ENCODE data around the gene C2CD3.

Gene C2CD3

DNA sequence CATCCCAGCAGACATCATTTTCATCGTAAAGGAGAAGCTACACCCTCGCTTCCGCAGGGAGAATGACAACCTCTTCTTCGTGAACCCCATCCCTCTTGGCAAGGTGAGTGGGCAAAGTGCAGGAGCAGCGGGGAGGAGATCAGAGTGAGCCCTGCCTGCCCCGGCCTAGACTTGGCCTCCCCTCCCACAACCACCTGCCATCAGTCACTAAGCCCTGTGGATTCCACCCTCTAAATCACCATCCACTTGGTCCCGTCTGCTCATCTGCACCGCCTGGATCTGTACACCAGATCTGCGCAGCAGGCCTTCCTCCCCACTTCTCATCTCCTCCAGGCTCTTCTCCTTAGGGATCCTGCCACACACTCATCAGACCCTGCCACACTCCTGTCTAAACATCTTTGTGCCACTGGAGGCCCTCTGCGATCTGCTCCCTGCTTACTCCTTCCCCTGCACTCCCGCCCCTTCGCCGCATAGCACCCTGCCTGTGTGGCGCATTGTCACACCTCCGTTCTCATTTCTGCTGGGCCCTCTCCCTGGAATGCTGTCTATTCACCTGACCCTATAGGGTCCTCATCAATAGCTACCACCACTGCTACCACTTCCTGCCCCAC lies 202.3 kb downstream of the C2CD3 start:
- in situ Hi-C loops (cut with HindIII; ENCODE audit: low pct_ligation_motif_present, low sequenced_read_pairs) = no loop called here

DNA sequence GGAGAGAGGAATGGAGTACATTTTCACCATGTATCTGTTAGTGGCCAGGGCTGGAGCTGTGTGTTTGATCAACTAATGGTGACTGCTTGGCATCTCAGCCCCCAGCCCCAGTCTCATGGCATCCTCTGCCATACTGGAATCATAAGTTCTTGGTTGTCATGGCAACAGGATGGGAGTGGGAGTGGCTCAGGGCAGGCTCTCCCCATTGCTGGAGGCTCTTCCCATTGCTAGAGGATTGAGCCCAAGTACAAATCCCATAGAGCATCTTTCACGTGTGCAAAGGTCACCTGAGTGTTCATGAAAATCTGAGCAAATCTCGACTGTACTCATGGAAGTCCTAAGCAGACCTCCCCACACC lies 205.1 kb downstream of the C2CD3 start:
- H3K27me3 ChIP-seq (replicated peaks) = no peaks in the 10 kb centered on the region
- TF ChIP-seq, protein P1, sequence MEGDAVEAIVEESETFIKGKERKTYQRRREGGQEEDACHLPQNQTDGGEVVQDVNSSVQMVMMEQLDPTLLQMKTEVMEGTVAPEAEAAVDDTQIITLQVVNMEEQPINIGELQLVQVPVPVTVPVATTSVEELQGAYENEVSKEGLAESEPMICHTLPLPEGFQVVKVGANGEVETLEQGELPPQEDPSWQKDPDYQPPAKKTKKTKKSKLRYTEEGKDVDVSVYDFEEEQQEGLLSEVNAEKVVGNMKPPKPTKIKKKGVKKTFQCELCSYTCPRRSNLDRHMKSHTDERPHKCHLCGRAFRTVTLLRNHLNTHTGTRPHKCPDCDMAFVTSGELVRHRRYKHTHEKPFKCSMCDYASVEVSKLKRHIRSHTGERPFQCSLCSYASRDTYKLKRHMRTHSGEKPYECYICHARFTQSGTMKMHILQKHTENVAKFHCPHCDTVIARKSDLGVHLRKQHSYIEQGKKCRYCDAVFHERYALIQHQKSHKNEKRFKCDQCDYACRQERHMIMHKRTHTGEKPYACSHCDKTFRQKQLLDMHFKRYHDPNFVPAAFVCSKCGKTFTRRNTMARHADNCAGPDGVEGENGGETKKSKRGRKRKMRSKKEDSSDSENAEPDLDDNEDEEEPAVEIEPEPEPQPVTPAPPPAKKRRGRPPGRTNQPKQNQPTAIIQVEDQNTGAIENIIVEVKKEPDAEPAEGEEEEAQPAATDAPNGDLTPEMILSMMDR (IDR thresholded peaks at IDR 0.05; ENCODE audit: low read depth, low read length, missing control alignments) = no peak
- no peak for DNase-seq
- in situ Hi-C loops (cut with HindIII; ENCODE audit: low pct_ligation_motif_present, low sequenced_read_pairs) = no loop called here
- H3K36me3 ChIP-seq (replicated peaks) = no peaks in the 10 kb centered on the region
- H3K27ac ChIP-seq = no peak overlapping the region
- H3K4me3 ChIP-seq (ENCODE audit: low read depth, low read length) = no peak overlapping the region

More for the DNA sequence above, 202.3 kb downstream of the C2CD3 start:
- Histone ChIP-seq H3K27me3 (replicated peaks) (no peaks in the 10 kb centered on the region), H3K36me3 (replicated peaks) (no peaks in the 10 kb centered on the region), H3K27ac (no peak overlapping the region), H3K4me3 (ENCODE audit: low read depth, low read length) (no peak overlapping the region)
- TF ChIP-seq, protein P1 (IDR thresholded peaks at IDR 0.05; ENCODE audit: low read depth, low read length, missing control alignments) = no peak
- DNase-seq = no peak

DNA sequence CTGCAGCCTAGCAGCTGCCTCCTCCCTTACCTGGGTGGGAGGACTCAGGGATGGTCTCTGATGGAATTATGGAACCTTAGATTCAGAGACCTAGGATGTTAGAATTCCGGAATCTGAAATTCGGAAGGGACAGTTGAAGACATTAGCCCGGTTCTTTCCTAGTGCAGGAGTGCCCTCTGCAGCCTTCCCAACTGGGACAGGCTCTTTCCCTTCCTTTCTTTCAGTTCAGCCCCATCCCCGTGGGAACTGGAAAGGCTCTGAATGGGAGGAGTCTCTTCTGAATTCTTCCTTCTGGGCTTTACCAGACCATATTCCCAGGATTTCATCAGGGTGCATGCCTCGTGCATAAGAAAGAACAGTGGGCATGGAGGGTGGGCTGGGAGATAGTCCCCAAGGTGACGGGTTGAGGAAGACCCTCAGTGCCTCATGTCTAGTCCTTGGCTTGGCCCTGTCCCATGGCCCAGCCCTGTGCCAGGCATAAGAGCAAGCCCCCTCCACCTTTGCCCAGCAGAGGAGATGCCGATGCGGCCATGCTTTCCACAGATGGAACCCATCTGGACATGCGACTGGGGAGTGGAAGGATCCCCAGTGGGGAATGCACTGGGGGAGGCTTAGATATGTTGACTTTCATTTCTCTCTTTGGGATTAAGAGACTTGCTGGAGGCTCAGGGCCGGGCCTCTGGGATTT lies 205.6 kb downstream of the C2CD3 start:
- no peak for DNase-seq
- Histone ChIP-seq H3K36me3 (replicated peaks) (no peaks in the 10 kb centered on the region), H3K27me3 (replicated peaks) (no peaks in the 10 kb centered on the region), H3K4me3 (ENCODE audit: low read depth, low read length) (no peak overlapping the region), H3K27ac (no peak overlapping the region)
- TF ChIP-seq, protein P1 (IDR thresholded peaks at IDR 0.05; ENCODE audit: low read depth, low read length, missing control alignments) = no peak
- in situ Hi-C loops (cut with HindIII; ENCODE audit: low pct_ligation_motif_present, low sequenced_read_pairs) = no loop called here

DNA sequence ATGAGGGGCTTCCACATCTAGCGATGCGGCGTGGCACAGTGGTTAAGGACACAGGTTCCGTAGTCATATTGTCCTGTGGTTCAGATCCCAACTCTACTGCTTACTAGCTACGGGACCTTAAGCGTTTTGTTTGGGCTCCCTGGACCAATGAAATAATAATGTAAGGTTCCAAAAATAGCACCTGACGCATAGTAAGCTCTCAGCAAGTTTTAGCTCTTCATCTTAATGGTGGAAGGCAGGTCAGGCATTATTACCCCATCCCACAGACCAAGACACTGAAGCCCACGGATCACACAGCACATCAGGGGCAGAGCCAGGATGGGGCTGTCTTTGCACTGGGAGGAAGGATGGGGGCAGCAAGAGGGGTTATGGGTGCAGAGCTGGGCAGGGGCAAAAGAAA lies 206.9 kb downstream of the C2CD3 start:
- no peak for DNase-seq
- Histone ChIP-seq H3K27ac (no peak overlapping the region), H3K27me3 (replicated peaks) (no peaks in the 10 kb centered on the region), H3K4me3 (ENCODE audit: low read depth, low read length) (no peak overlapping the region), H3K36me3 (replicated peaks) (no peaks in the 10 kb centered on the region)
- in situ Hi-C loops (cut with HindIII; ENCODE audit: low pct_ligation_motif_present, low sequenced_read_pairs) = no loop called here
- TF ChIP-seq, protein P1 (IDR thresholded peaks at IDR 0.05; ENCODE audit: low read depth, low read length, missing control alignments) = no peak
